ENCODE results near the gene RWDD4.

Gene RWDD4

DNA sequence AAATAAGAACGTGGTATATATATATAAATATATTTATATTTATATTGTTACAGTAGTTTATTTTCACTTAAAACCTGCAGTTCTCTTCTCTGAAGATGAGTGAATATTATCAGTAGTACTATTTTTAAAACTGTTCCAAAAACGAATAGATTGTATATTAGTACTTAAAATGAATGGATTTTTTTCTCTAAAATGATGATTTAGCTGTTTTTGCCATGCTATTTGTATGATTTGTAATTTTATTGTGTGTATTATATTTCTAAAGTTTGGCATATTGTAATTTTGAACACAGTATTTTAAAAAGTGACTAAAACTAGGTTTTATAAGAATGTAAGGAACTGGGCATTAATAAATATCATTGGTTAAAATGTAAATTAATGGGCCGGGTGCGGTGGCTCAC lies 22.1 kb upstream of the RWDD4 start:
- no peaks in the 10 kb centered on the region for H3K79me1 ChIP-seq (replicated peaks; ENCODE audit: low read length, poor library complexity, severe bottlenecking)
- no peak overlapping the region for H3K18ac ChIP-seq (ENCODE audit: low read depth in 1 of 2, low read length in 2 of 2)
- no peak overlapping the region for H2BK15ac ChIP-seq (ENCODE audit: low read depth, poor library complexity, severe bottlenecking)
- no peak overlapping the region for H3K27ac ChIP-seq (ENCODE audit: low read length, poor library complexity, severe bottlenecking)
- H3K27me3 ChIP-seq (ENCODE audit: control insufficient read depth in 1 of 2, insufficient read depth in 1 of 2, low read length in 2 of 2) = no peaks in the 10 kb centered on the region
- no peak overlapping the region for H2BK5ac ChIP-seq (ENCODE audit: low read depth, low read length, poor library complexity, severe bottlenecking)
- no peak overlapping the region for H3K4me2 ChIP-seq (ENCODE audit: low read length, poor library complexity, severe bottlenecking)
- H3K36me3 ChIP-seq (ENCODE audit: control insufficient read depth in 1 of 2, insufficient read depth in 2 of 2, low read depth in 1 of 2, low read length in 2 of 2) = peaks cover 16 to 87% of the 10 kb centered on the region in 2 experiments
- no peak for DNase-seq
- no peak overlapping the region for H3K4ac ChIP-seq (ENCODE audit: low read depth in 1 of 2, low read length in 2 of 2)
- H3K4me3 ChIP-seq (ENCODE audit: insufficient read depth in 1 of 2, low read depth in 1 of 2, low read length in 2 of 2) = no peak overlapping the region
- no peak overlapping the region for H3K14ac ChIP-seq (ENCODE audit: low read length in 2 of 2)
- no peak overlapping the region for H2AK5ac ChIP-seq (ENCODE audit: low read length, severe bottlenecking)
- no peak overlapping the region for H4K91ac ChIP-seq (ENCODE audit: low read length)
- no peaks in the 10 kb centered on the region for H3K9me3 ChIP-seq (ENCODE audit: control insufficient read depth, low read length)
- no peak overlapping the region for H2AFZ ChIP-seq (ENCODE audit: low read depth, low read length)
- no peak overlapping the region for H2BK120ac ChIP-seq (ENCODE audit: low read depth, low read length)
- no peaks in the 10 kb centered on the region for H3K4me1 ChIP-seq (ENCODE audit: control insufficient read depth, insufficient read depth, low read depth, low read length)
- H3K9ac ChIP-seq (ENCODE audit: low read length) = no peak overlapping the region
- H4K8ac ChIP-seq (ENCODE audit: low read length) = no peak overlapping the region
- no peak overlapping the region for H2BK12ac ChIP-seq (ENCODE audit: low read length in 2 of 2)
- WGBS = 100% methylated on average over 2 of the region's 4 CpGs
- no peak overlapping the region for H3K23ac ChIP-seq (ENCODE audit: low read length in 2 of 2)

DNA sequence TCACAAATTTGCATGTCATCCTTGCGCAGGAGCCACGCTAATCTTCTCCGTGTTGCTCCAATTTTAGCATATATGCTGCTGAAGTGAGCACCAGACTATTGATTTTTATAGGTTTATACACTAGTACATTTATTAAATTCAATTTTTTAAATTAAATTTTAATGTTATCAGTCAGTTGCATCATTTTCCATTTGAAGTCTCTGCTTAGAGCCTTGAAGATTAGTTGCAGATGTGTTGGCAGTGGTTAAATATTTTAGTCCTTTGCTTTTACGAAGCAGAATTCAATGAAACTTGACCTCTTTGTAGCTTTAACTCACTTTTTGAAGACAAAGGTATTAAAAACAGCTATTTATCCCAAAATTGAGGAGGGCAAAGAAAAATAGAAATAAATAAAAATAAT lies 16.6 kb upstream of the RWDD4 start:
- Histone ChIP-seq H2AFZ (ENCODE audit: low read depth, low read length) (no peak overlapping the region), H4K8ac (ENCODE audit: low read length) (no peak overlapping the region), H2BK5ac (ENCODE audit: low read depth, low read length, poor library complexity, severe bottlenecking) (no peak overlapping the region), H2AK5ac (ENCODE audit: low read length, severe bottlenecking) (no peak overlapping the region), H3K79me1 (replicated peaks; ENCODE audit: low read length, poor library complexity, severe bottlenecking) (peaks cover 8% of the 10 kb centered on the region), H3K27ac (ENCODE audit: low read length, poor library complexity, severe bottlenecking) (no peak overlapping the region), H4K91ac (ENCODE audit: low read length) (no peak overlapping the region), H2BK12ac (ENCODE audit: low read length in 2 of 2) (no peak overlapping the region), H3K9ac (ENCODE audit: low read length) (peak overlapping the region; percentile 78), H3K4me2 (ENCODE audit: low read length, poor library complexity, severe bottlenecking) (no peak overlapping the region), H3K4me3 (ENCODE audit: insufficient read depth in 1 of 2, low read depth in 1 of 2, low read length in 2 of 2) (no peak overlapping the region), H3K18ac (ENCODE audit: low read depth in 1 of 2, low read length in 2 of 2) (no peak overlapping the region), H3K27me3 (ENCODE audit: control insufficient read depth in 1 of 2, insufficient read depth in 1 of 2, low read length in 2 of 2) (no peaks in the 10 kb centered on the region), H3K14ac (ENCODE audit: low read length in 2 of 2) (no peak overlapping the region), H2BK120ac (ENCODE audit: low read depth, low read length) (no peak overlapping the region), H3K4ac (ENCODE audit: low read depth in 1 of 2, low read length in 2 of 2) (no peak overlapping the region), H3K9me3 (ENCODE audit: control insufficient read depth, low read length) (no peaks in the 10 kb centered on the region), H3K23ac (ENCODE audit: low read length in 2 of 2) (no peak overlapping the region), H2BK15ac (ENCODE audit: low read depth, poor library complexity, severe bottlenecking) (no peak overlapping the region), H3K4me1 (ENCODE audit: control insufficient read depth, insufficient read depth, low read depth, low read length) (no peaks in the 10 kb centered on the region), H3K36me3 (ENCODE audit: control insufficient read depth in 1 of 2, insufficient read depth in 2 of 2, low read depth in 1 of 2, low read length in 2 of 2) (peaks cover 11 to 64% of the 10 kb centered on the region in 2 experiments)
- no peak for DNase-seq
- WGBS = 100% methylated on average over 1 of the region's 4 CpGs

DNA sequence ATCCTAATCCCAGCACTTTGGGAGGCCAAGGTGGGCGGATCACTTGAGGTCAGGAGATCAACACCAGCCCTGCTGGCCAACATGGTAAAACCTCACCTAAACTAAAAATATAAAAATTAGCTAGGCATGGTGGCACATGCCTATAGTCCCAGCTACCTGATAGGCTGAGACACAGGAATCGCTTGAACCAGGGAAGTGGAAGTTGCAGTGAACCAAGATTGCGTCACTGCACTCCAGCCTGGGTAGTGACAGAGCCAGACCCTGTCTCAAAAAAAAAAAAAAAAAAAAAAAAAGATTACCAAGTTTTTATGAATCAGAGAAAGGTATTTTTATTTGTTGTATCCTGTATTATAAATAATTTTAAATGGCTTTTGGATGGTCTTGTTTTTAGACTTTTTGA lies 15.2 kb upstream of the RWDD4 start:
- Histone ChIP-seq H3K27ac (ENCODE audit: low read length, poor library complexity, severe bottlenecking) (no peak overlapping the region), H3K18ac (ENCODE audit: low read depth in 1 of 2, low read length in 2 of 2) (no peak overlapping the region), H2BK5ac (ENCODE audit: low read depth, low read length, poor library complexity, severe bottlenecking) (no peak overlapping the region), H3K4me1 (ENCODE audit: control insufficient read depth, insufficient read depth, low read depth, low read length) (no peaks in the 10 kb centered on the region), H4K8ac (ENCODE audit: low read length) (no peak overlapping the region), H2BK12ac (ENCODE audit: low read length in 2 of 2) (no peak overlapping the region), H3K4me2 (ENCODE audit: low read length, poor library complexity, severe bottlenecking) (no peak overlapping the region), H2AFZ (ENCODE audit: low read depth, low read length) (no peak overlapping the region), H2BK120ac (ENCODE audit: low read depth, low read length) (no peak overlapping the region), H3K36me3 (ENCODE audit: control insufficient read depth in 1 of 2, insufficient read depth in 2 of 2, low read depth in 1 of 2, low read length in 2 of 2) (peaks cover 17 to 63% of the 10 kb centered on the region in 2 experiments), H3K4me3 (ENCODE audit: insufficient read depth in 1 of 2, low read depth in 1 of 2, low read length in 2 of 2) (no peak overlapping the region), H3K9me3 (ENCODE audit: control insufficient read depth, low read length) (no peaks in the 10 kb centered on the region), H2BK15ac (ENCODE audit: low read depth, poor library complexity, severe bottlenecking) (no peak overlapping the region), H4K91ac (ENCODE audit: low read length) (no peak overlapping the region), H3K23ac (ENCODE audit: low read length in 2 of 2) (no peak overlapping the region), H2AK5ac (ENCODE audit: low read length, severe bottlenecking) (no peak overlapping the region), H3K27me3 (ENCODE audit: control insufficient read depth in 1 of 2, insufficient read depth in 1 of 2, low read length in 2 of 2) (no peaks in the 10 kb centered on the region), H3K14ac (ENCODE audit: low read length in 2 of 2) (no peak overlapping the region), H3K79me1 (replicated peaks; ENCODE audit: low read length, poor library complexity, severe bottlenecking) (peaks cover 11% of the 10 kb centered on the region), H3K4ac (ENCODE audit: low read depth in 1 of 2, low read length in 2 of 2) (no peak overlapping the region), H3K9ac (ENCODE audit: low read length) (no peak overlapping the region)
- no peak for DNase-seq
- 97% methylated on average over 2 of the region's 3 CpGs for WGBS

DNA sequence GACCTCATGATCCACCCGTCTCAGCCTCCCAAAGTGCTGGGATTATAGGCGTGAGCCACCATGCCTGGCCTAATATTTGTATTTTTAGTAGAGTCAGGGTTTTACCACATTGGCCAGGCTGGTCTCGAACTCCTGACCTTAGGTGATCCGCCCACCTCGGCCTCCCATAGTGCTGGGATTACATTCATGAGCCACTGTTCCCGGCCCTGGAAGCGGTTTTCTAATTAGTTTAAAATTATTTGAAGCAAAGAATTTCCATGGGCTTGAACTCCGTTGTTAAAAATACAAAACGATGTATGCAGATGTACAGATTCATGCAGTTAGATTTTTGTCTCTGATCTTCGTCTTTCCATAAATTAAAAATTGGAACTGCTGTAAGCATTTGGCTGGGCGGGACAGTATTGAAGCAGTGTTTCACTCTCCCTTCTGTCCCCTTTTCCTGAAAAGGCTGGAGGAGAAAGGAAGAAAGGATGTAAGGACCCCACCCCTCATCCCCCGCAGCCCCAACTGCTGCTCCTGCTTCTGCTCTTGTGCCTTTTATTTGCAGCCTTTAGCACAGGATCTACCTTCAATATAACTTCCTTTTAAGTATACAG lies 12.1 kb upstream of the RWDD4 start:
- H2AK5ac ChIP-seq (ENCODE audit: low read length, severe bottlenecking) = no peak overlapping the region
- H3K4ac ChIP-seq (ENCODE audit: low read depth in 1 of 2, low read length in 2 of 2) = no peak overlapping the region
- no peak overlapping the region for H2BK15ac ChIP-seq (ENCODE audit: low read depth, poor library complexity, severe bottlenecking)
- H3K23ac ChIP-seq (ENCODE audit: low read length in 2 of 2) = no peak overlapping the region
- H3K9ac ChIP-seq (ENCODE audit: low read length) = no peak overlapping the region
- H3K18ac ChIP-seq (ENCODE audit: low read depth in 1 of 2, low read length in 2 of 2) = no peak overlapping the region
- H2AFZ ChIP-seq (ENCODE audit: low read depth, low read length) = no peak overlapping the region
- peaks cover 14% of the 10 kb centered on the region for H3K79me1 ChIP-seq (replicated peaks; ENCODE audit: low read length, poor library complexity, severe bottlenecking)
- H3K9me3 ChIP-seq (ENCODE audit: control insufficient read depth, low read length) = no peaks in the 10 kb centered on the region
- H2BK120ac ChIP-seq (ENCODE audit: low read depth, low read length) = no peak overlapping the region
- H3K4me2 ChIP-seq (ENCODE audit: low read length, poor library complexity, severe bottlenecking) = no peak overlapping the region
- peaks cover 13 to 65% of the 10 kb centered on the region in 2 experiments for H3K36me3 ChIP-seq (ENCODE audit: control insufficient read depth in 1 of 2, insufficient read depth in 2 of 2, low read depth in 1 of 2, low read length in 2 of 2)
- H3K4me3 ChIP-seq (ENCODE audit: insufficient read depth in 1 of 2, low read depth in 1 of 2, low read length in 2 of 2) = no peak overlapping the region
- H3K4me1 ChIP-seq (ENCODE audit: control insufficient read depth, insufficient read depth, low read depth, low read length) = no peaks in the 10 kb centered on the region
- 89% methylated on average over 12 of the region's 12 CpGs for WGBS
- no peak for DNase-seq
- H2BK5ac ChIP-seq (ENCODE audit: low read depth, low read length, poor library complexity, severe bottlenecking) = no peak overlapping the region
- H2BK12ac ChIP-seq (ENCODE audit: low read length in 2 of 2) = no peak overlapping the region
- no peak overlapping the region for H4K8ac ChIP-seq (ENCODE audit: low read length)
- no peaks in the 10 kb centered on the region for H3K27me3 ChIP-seq (ENCODE audit: control insufficient read depth in 1 of 2, insufficient read depth in 1 of 2, low read length in 2 of 2)
- no peak overlapping the region for H4K91ac ChIP-seq (ENCODE audit: low read length)
- H3K14ac ChIP-seq (ENCODE audit: low read length in 2 of 2) = no peak overlapping the region
- H3K27ac ChIP-seq (ENCODE audit: low read length, poor library complexity, severe bottlenecking) = no peak overlapping the region
